Measurements from ENCODE around the gene GJA4.

GRCh38 chr1:34781844-34782391, 10.9 kb upstream of the GJA4 start:
- TF ChIP-seq CTCF (conservative IDR thresholded peaks at IDR 0.05; ENCODE audit: low read depth, low read length) (no peak), EZH2 (IDR thresholded peaks at IDR 0.05; ENCODE audit: borderline replicate concordance, low read depth, low read length, poor library complexity, severe bottlenecking) (no peak)

Data from A673 (cell line).